ENCODE data around the gene ZC3H14. TPM values are rescaled to one million over a fixed set of nuclear protein-coding genes. Genes with fewer than 3 reads are reported as not detected.

The ZC3H14 gene
- total RNA-seq, 1 experiment from 2014 or later, result 90.6 TPM

GRCh38 chr14:88639221-88639620 lies 76.4 kb downstream of the ZC3H14 start:
- no CpG with 5 or more reads among the region's 1 CpG for WGBS (ENCODE audit: extremely low coverage, insufficient read length, low lambda C conversion rate)
- no peaks in the 10 kb centered on the region for H3K27me3 ChIP-seq (ENCODE audit: insufficient read depth, low read length)
- no peaks in the 10 kb centered on the region for H3K79me1 ChIP-seq (ENCODE audit: insufficient read depth, low read depth, low read length, poor library complexity, severe bottlenecking)
- no peak overlapping the region for H2BK120ac ChIP-seq (ENCODE audit: low read depth, low read length, poor library complexity, severe bottlenecking)
- H3K4me2 ChIP-seq (ENCODE audit: insufficient read depth, insufficient read length, low read length), result no peak overlapping the region
- H2AK5ac ChIP-seq (ENCODE audit: insufficient read length, low read length), result no peak overlapping the region
- H4K20me1 ChIP-seq (ENCODE audit: control insufficient read depth, insufficient read depth, insufficient read length), result no peaks in the 10 kb centered on the region
- no peak overlapping the region for H3K18ac ChIP-seq (ENCODE audit: insufficient read length, low read depth, low read length)
- H4K8ac ChIP-seq (replicated peaks; ENCODE audit: insufficient read length, low read depth, low read length), result no peak overlapping the region
- H2BK20ac ChIP-seq (ENCODE audit: low read depth, low read length, poor library complexity, severe bottlenecking), result no peak overlapping the region
- H3K4ac ChIP-seq (ENCODE audit: low read depth, low read length), result no peak overlapping the region
- no peak overlapping the region for H2AFZ ChIP-seq (ENCODE audit: low read length)
- Mint-ChIP-seq H3K9me3 (peaks cover 6% of the 10 kb centered on the region in 2 experiments; a peak in 3 of 5 replicates), H3K27ac (no peak overlapping the region; a peak in 1 of 7 replicates), H3K27me3 (ENCODE audit: low read depth) (no peaks in the 10 kb centered on the region), H3K4me1 (no peaks in the 10 kb centered on the region), H3K4me3 (no peak overlapping the region), H3K36me3 (ENCODE audit: insufficient read depth in 1 of 3, low read depth in 3 of 3) (peaks cover 0 to 11% (median 2%) of the 10 kb centered on the region in 3 experiments; a peak in 3 of 7 replicates)
- H3K56ac ChIP-seq (ENCODE audit: insufficient read length, low read depth, low read length), result no peak overlapping the region
- H3K14ac ChIP-seq (ENCODE audit: insufficient read depth, low read length), result no peak overlapping the region
- H3K23me2 ChIP-seq (ENCODE audit: insufficient read length, low read depth, low read length, poor library complexity, severe bottlenecking), result no peaks in the 10 kb centered on the region
- H3K9me3 ChIP-seq (ENCODE audit: control insufficient read depth, low read depth, low read length), result no peaks in the 10 kb centered on the region
- no peak overlapping the region for H2BK12ac ChIP-seq (ENCODE audit: insufficient read length, low read depth, low read length)
- no peak overlapping the region for H3T11ph ChIP-seq (ENCODE audit: low read length)
- H2BK15ac ChIP-seq (ENCODE audit: low read depth, low read length), result no peak overlapping the region
- no peaks in the 10 kb centered on the region for H3K4me1 ChIP-seq (ENCODE audit: insufficient read depth, low read length)
- H3K23ac ChIP-seq (ENCODE audit: insufficient read length, low read depth, low read length), result no peak overlapping the region
- H4K5ac ChIP-seq (ENCODE audit: insufficient read length, low read depth, low read length), result no peak overlapping the region
- H3K9ac ChIP-seq (ENCODE audit: extremely low read depth, insufficient read length, low read length), result no peak overlapping the region
- no peak for TF ChIP-seq CTCF (conservative IDR thresholded peaks at IDR 0.05)
- H2BK5ac ChIP-seq (ENCODE audit: insufficient read length, low read length), result no peak overlapping the region
- no peaks in the 10 kb centered on the region for H3K79me2 ChIP-seq (ENCODE audit: insufficient read depth, low read length)
- no peak overlapping the region for H3K27ac ChIP-seq (ENCODE audit: insufficient read length, low read depth, low read length)
- no peak overlapping the region for H4K91ac ChIP-seq (ENCODE audit: insufficient read length, low read depth, low read length)
- no peak for DNase-seq
